Globus pallidus (tissue), 1 donor: ENCODE measurements around the gene RPS6KC1.
"Not testable (repeated sequence)": the region's sequence is repeated elsewhere in the genome, so short reads cannot be mapped to it uniquely, and the experiment has no call there.

Experiments used
- DNase-seq: peaks from one replicate; pipeline ENCODE4 v3.0.0-alpha.2; 2015; ENCODE audit warnings: low spot score

Gene RPS6KC1

GRCh38 chr1:213054733-213055591, 3.9 kb downstream of the RPS6KC1 start:
- DNase-seq = no peak

GRCh38 chr1:213055767-213056166, 4.7 kb downstream of the RPS6KC1 start:
- DNase-seq = no peak

- DNase-seq = no peak
These were observed 6.4 kb downstream of the RPS6KC1 start for GRCh38 chr1:213057264-213058059.

- no peak for DNase-seq
These were observed 9.8 kb downstream of the RPS6KC1 start for GRCh38 chr1:213060836-213061235.

GRCh38 chr1:213061263-213061662, 10.2 kb downstream of the RPS6KC1 start:
- no peak for DNase-seq

- no peak for DNase-seq
These were observed 14.8 kb downstream of the RPS6KC1 start for GRCh38 chr1:213065800-213066199.

- DNase-seq = no peak
These were observed 15.3 kb downstream of the RPS6KC1 start for GRCh38 chr1:213066363-213066762.

GRCh38 chr1:213067352-213067751, 16.3 kb downstream of the RPS6KC1 start:
- no peak for DNase-seq

- no peak for DNase-seq
These were observed 19.4 kb downstream of the RPS6KC1 start for GRCh38 chr1:213070406-213070805.

- no peak for DNase-seq
These were observed 24.7 kb downstream of the RPS6KC1 start for GRCh38 chr1:213075725-213076124.

GRCh38 chr1:213082420-213083111, 31.5 kb downstream of the RPS6KC1 start:
- DNase-seq = no peak

- no peak for DNase-seq
These were observed 32.0 kb downstream of the RPS6KC1 start for GRCh38 chr1:213083112-213083445.

GRCh38 chr1:213087911-213088310, 36.9 kb downstream of the RPS6KC1 start:
- no peak for DNase-seq

- no peak for DNase-seq
These were observed 39.1 kb downstream of the RPS6KC1 start for GRCh38 chr1:213089924-213090677.

- peak; percentile 71 for DNase-seq
These were observed 43.4 kb downstream of the RPS6KC1 start for GRCh38 chr1:213094446-213094845.

- DNase-seq = no peak
These were observed 44.4 kb downstream of the RPS6KC1 start for GRCh38 chr1:213095467-213095866.

GRCh38 chr1:213099682-213100399, 48.8 kb downstream of the RPS6KC1 start:
- no peak for DNase-seq

- not testable (repeated sequence) for DNase-seq
These were observed 49.5 kb downstream of the RPS6KC1 start for GRCh38 chr1:213100565-213100964.

- DNase-seq = no peak
These were observed 52.6 kb downstream of the RPS6KC1 start for GRCh38 chr1:213103377-213104306.

GRCh38 chr1:213104604-213105003, 53.6 kb downstream of the RPS6KC1 start:
- DNase-seq = no peak
